Upper lobe of left lung (tissue), 6 donors: ENCODE results near the gene GMIP. TPM values are rescaled to one million over a fixed set of nuclear protein-coding genes. Genes with fewer than 3 reads are reported as not detected.

Source experiments
- ATAC-seq, 2 donors: fragments of 200-7000 bp; cut with Tn5 transposase; one replicate each; pipeline ENCODE4 v1.9.1; 2022; ENCODE audit warnings: mild to moderate bottlenecking in 2 of 2, moderate library complexity in 2 of 2; ENCODE audit not compliant: low FRiP score in 2 of 2
- DNase-seq, 2 donors: peaks; one replicate each; pipeline ENCODE4 v3.0.0-alpha.2; 2019 to 2020
- H3K27ac ChIP-seq, 4 donors: fragments of 200-600 bp; sonication (generic); one replicate each; pipeline ENCODE4 v1.5.1; 2016 to 2019
- H3K27me3 ChIP-seq, 4 donors: fragments of 200-600 bp; sonication (generic); one replicate each; pipeline ENCODE4 v1.5.1; 2017 to 2019
- H3K36me3 ChIP-seq, 4 donors: fragments of 200-600 bp; sonication (generic); one replicate each; pipeline ENCODE4 v1.5.1; 2016 to 2019
- H3K4me1 ChIP-seq, 4 donors: fragments of 200-600 bp; sonication (generic); one replicate each; pipeline ENCODE4 v1.5.1; 2018 to 2019
- H3K4me3 ChIP-seq, 4 donors: fragments of 200-600 bp; sonication (generic); one replicate each; pipeline ENCODE4 v1.5.1; 2017 to 2019; ENCODE audit warnings: mild to moderate bottlenecking in 2 of 4, moderate library complexity in 1 of 4
- H3K9me3 ChIP-seq, 4 donors: fragments of 200-600 bp; sonication (generic); one replicate each; pipeline ENCODE4 v1.5.1; 2018 to 2019
- CTCF ChIP-seq, 6 experiments: fragments of 450-650 bp in 4 of 6; fragments of 200-600 bp in 2 of 6; sonication (generic) in 2 of 6; IDR thresholded peaks; one replicate each; pipeline ENCODE4 v1.5.1; 2016 to 2019; ENCODE audit warnings: antibody characterized with exemption in 6 of 6
- EP300 ChIP-seq, 4 donors: sonication (generic); formaldehyde crosslinking; IDR thresholded peaks; one replicate each; pipeline ENCODE4 v1.5.1; 2017; ENCODE audit warnings: antibody characterized with exemption in 4 of 4, control low read depth in 2 of 4
- POLR2A ChIP-seq, 4 donors: fragments of 450-650 bp; IDR thresholded peaks; one replicate each; pipeline ENCODE4 v1.5.1; 2016 to 2017; ENCODE audit warnings: antibody characterized with exemption in 4 of 4, mild to moderate bottlenecking in 2 of 4
- POLR2AphosphoS5 ChIP-seq, 2 donors: sonication (generic); formaldehyde crosslinking; IDR thresholded peaks; one replicate each; pipeline ENCODE4 v1.5.1; 2017; ENCODE audit warnings: antibody characterized with exemption in 2 of 2
- WGBS, 2 donors: methylation state at CpG; one replicate each; pipeline ENCODE4 v1.1.5; 2017 to 2018; 5-methylcytosine and 5-hydroxymethylcytosine counted together
- total RNA-seq, 6 donors: library from RNA; depleted of rRNA in 4 of 6; stranded (reverse); fragments of >200 nt in 4 of 6; gene quantifications; one replicate each; pipeline versions ENCODE4 v1.1.0 to v1.2.1, GENCODE V29; 2016 to 2021
- donor health status: DM: no; HTN: no; CAD: no; lungs with moderate emphysema.
- donor health status: DM: no; HTN: yes; CAD: no; lungs with severe emphysema.

The GMIP gene
- total RNA-seq, 6 donors from 2014 or later = 20.8 to 109 (median 49.1) TPM

DNA sequence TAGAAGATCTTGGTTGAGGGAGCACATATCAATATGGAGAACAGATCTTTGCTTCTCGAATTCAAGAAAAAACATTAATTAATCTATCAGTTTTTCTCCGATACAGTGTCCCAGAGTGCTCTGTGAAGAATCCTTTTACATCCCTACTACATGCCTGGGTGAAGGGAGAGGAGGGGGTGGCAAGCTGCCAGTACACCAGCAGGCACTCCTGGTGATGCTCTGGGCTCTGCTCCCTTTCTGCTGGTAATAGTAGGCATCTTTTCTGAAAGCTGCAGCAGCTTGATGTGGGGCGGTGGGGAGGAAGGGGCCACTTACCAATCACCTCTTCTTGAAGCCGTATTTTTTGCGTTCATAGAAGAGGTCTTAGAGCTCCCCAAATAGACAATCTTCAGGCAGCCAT is 55.7 kb downstream of the GMIP start:
- H3K4me1 ChIP-seq = peaks cover 11 to 15% (median 13%) of the 10 kb centered on the region in 4 donors
- no peak overlapping the region for H3K27ac ChIP-seq
- no peak overlapping the region for H3K4me3 ChIP-seq
- DNase-seq = no peak
- no peaks in the 10 kb centered on the region for H3K27me3 ChIP-seq
- H3K36me3 ChIP-seq = no peaks in the 10 kb centered on the region
- no peak for ATAC-seq
- 84 to 98% methylated on average over 4 to 5 of the region's 5 CpGs for whole genome bisulfite sequencing, 2 donors
- no peak for TF ChIP-seq CTCF (IDR thresholded peaks at IDR 0.05)
- no peak for TF ChIP-seq POLR2A (IDR thresholded peaks at IDR 0.05)
- TF ChIP-seq POLR2AphosphoS5 (IDR thresholded peaks at IDR 0.05) = no peak
- TF ChIP-seq EP300 (IDR thresholded peaks at IDR 0.05) = no peak
- H3K9me3 ChIP-seq = no peaks in the 10 kb centered on the region

GRCh38 chr19:19584356-19584755 is 59.1 kb downstream of the GMIP start:
- no peak for DNase-seq
- Histone ChIP-seq H3K4me1 (no peaks in the 10 kb centered on the region), H3K27me3 (no peaks in the 10 kb centered on the region), H3K4me3 (no peak overlapping the region), H3K9me3 (no peaks in the 10 kb centered on the region), H3K36me3 (no peaks in the 10 kb centered on the region), H3K27ac (no peak overlapping the region)
- 80 to 91% methylated on average over 6 of the region's 6 CpGs for WGBS, 2 donors
- ATAC-seq = no peak
- TF ChIP-seq POLR2A (IDR thresholded peaks at IDR 0.05) (no peak), EP300 (IDR thresholded peaks at IDR 0.05) (no peak), POLR2AphosphoS5 (IDR thresholded peaks at IDR 0.05) (no peak), CTCF (IDR thresholded peaks at IDR 0.05) (no peak)

DNA sequence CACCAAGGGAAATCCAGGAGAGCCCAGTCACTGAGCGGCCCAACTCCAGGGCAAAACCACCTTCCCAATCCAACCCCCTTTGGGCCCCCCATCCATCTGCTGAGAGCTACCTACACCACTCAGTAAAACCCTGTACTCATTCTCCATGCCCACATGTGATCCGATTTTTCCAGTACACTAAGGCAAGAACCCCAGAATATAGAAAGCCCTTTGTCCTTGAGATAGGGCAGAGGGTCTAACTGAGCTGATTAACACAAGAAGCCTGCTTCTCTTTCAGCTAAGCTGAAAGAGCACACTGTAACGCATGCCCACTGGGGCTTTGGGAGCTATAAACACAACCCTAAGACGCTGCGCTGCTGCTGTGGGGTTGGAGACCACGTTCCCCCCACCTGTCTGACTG is 61.0 kb downstream of the GMIP start:
- no peaks in the 10 kb centered on the region for H3K4me1 ChIP-seq
- no peaks in the 10 kb centered on the region for H3K36me3 ChIP-seq
- H3K27ac ChIP-seq = no peak overlapping the region
- WGBS, 2 donors = 95% methylated on average over 5 to 6 of the region's 6 CpGs
- no peaks in the 10 kb centered on the region for H3K9me3 ChIP-seq
- H3K4me3 ChIP-seq = no peak overlapping the region
- TF ChIP-seq POLR2A (IDR thresholded peaks at IDR 0.05) (no peak), CTCF (IDR thresholded peaks at IDR 0.05) (no peak), POLR2AphosphoS5 (IDR thresholded peaks at IDR 0.05) (no peak), EP300 (IDR thresholded peaks at IDR 0.05) (no peak)
- ATAC-seq (no peak), DNase-seq (no peak)
- H3K27me3 ChIP-seq = no peaks in the 10 kb centered on the region

- no peaks in the 10 kb centered on the region for H3K36me3 ChIP-seq
- DNase-seq (no peak), ATAC-seq (no peak)
- WGBS, 2 donors = 90 to 94% methylated on average over 13 of the region's 13 CpGs
- TF ChIP-seq POLR2AphosphoS5 (IDR thresholded peaks at IDR 0.05) = no peak
- TF ChIP-seq CTCF (IDR thresholded peaks at IDR 0.05) = no peak
- TF ChIP-seq POLR2A (IDR thresholded peaks at IDR 0.05) = no peak
- no peak for TF ChIP-seq EP300 (IDR thresholded peaks at IDR 0.05)
- H3K4me3 ChIP-seq = no peak overlapping the region
- H3K27ac ChIP-seq = no peak overlapping the region
- no peaks in the 10 kb centered on the region for H3K9me3 ChIP-seq
- no peaks in the 10 kb centered on the region for H3K27me3 ChIP-seq
- no peaks in the 10 kb centered on the region for H3K4me1 ChIP-seq
These were observed 62.1 kb downstream of the GMIP start for GRCh38 chr19:19581391-19581790.

DNA sequence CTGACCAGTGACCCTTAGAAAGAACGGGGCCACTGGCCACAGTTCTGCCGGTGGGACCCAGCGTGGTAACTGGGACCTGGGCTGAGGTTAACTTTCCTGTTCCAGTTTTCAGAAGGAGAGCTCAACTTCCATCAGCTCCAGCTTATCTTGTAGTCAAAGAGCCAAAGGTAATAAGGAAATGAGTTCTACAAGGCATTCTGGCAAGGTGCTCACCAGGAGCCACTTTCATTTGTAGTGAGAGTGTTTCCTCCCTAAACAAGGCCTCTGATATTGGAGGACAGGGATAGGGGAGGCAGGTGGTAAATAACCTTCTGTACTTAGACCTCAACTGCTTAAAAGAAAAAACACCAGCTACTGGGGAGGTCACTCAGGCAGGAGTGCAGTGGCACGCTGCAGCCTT is 63.0 kb downstream of the GMIP start:
- Histone ChIP-seq H3K9me3 (no peaks in the 10 kb centered on the region), H3K27ac (no peak overlapping the region), H3K36me3 (no peaks in the 10 kb centered on the region), H3K4me3 (no peak overlapping the region), H3K27me3 (no peaks in the 10 kb centered on the region), H3K4me1 (no peaks in the 10 kb centered on the region)
- 76 to 92% methylated on average over 3 to 4 of the region's 4 CpGs for WGBS, 2 donors
- DNase-seq (no peak), ATAC-seq (no peak)
- TF ChIP-seq CTCF (IDR thresholded peaks at IDR 0.05) (no peak), POLR2A (IDR thresholded peaks at IDR 0.05) (no peak), EP300 (IDR thresholded peaks at IDR 0.05) (no peak), POLR2AphosphoS5 (IDR thresholded peaks at IDR 0.05) (no peak)
